ENCODE measurements around the gene REEP6. TPM values are rescaled to one million over a fixed set of nuclear protein-coding genes. Genes with fewer than 3 reads are reported as not detected.

REEP6 gene
- total and polyA plus RNA-seq, 2 of the 8 experiments (the other 6 are each of a cell fraction or from before 2014, with no cell fraction given), result 12.6 to 20.7 TPM

GRCh38 chr19:1471010-1471514 lies 19.9 kb upstream of the REEP6 start:
- WGBS, 2 experiments (ENCODE audit: extremely low coverage in 1 of 2, insufficient coverage in 1 of 2, insufficient read length in 1 of 2, insufficient replicate concordance in 2 of 2, low coverage in 1 of 2, low lambda C conversion rate in 2 of 2, missing lambda C conversion rate in 1 of 2), result 19% methylated on average over 28 of the region's 28 CpGs; no CpG with 5 or more reads in 1 of the 2 experiments
- H4K5ac ChIP-seq (ENCODE audit: insufficient read length, low read depth, low read length), result no peak overlapping the region
- H3K27ac ChIP-seq (ENCODE audit: low read depth, low read length), result no peak overlapping the region
- no peak overlapping the region for H3K14ac ChIP-seq (ENCODE audit: insufficient read length)
- no peak overlapping the region for H4K91ac ChIP-seq (replicated peaks; ENCODE audit: insufficient read length, low read length)
- ChIA-PET POLR2A (ENCODE audit: partially characterized antibody) (interaction anchor here (0.6 to 2.5 kb wide), 14 partner anchors 13 to 375 kb away, joined by 3 to 11 read pairs (median 4); partner anchors contain the start of genes ADAMTSL5 and CIRBP), CTCF (ENCODE audit: partially characterized antibody) (interaction anchor here (0.7 to 1.9 kb wide), 9 partner anchors 8 to 187 kb away, joined by 3 to 10 read pairs (median 4); no protein-coding TSS in a partner anchor)
- H3K18ac ChIP-seq (ENCODE audit: extremely low read depth, low read length), result no peak overlapping the region; the same call in 1 of the 2 replicates
- peaks cover 0 to 3% of the 10 kb centered on the region in 2 experiments; a peak in 1 of 4 replicates for H3K9me3 ChIP-seq (ENCODE audit: insufficient read depth in 2 of 2, low read depth in 1 of 2, low read length in 1 of 2)
- peaks cover 0 to 38% (median 0%) of the 10 kb centered on the region in 4 experiments; a peak in 2 of 8 replicates for H3K36me3 ChIP-seq (ENCODE audit: control insufficient read depth in 2 of 4, insufficient read depth in 4 of 4, low read length in 3 of 4)
- no peaks in the 10 kb centered on the region for H3K79me1 ChIP-seq (ENCODE audit: low read depth, low read length)
- no peak overlapping the region for H2AFZ ChIP-seq (ENCODE audit: low read length)
- no peaks in the 10 kb centered on the region for H3K79me2 ChIP-seq (ENCODE audit: control insufficient read depth in 1 of 2, insufficient read depth in 2 of 2, low read length in 2 of 2)
- peaks cover 53 to 73% (median 70%) of the 10 kb centered on the region in 4 experiments for H3K27me3 ChIP-seq (replicated peaks in 1 of 4; ENCODE audit: control insufficient read depth in 3 of 4, extremely low read depth in 1 of 4, insufficient read depth in 3 of 4, low read length in 3 of 4)
- no peak overlapping the region for H2BK5ac ChIP-seq (ENCODE audit: low read depth, low read length)
- H2BK120ac ChIP-seq (replicated peaks; ENCODE audit: low read depth, low read length), result no peak overlapping the region
- no peak overlapping the region for H2BK15ac ChIP-seq (ENCODE audit: low read length)
- FAIRE-seq (no peak), DNase-seq (ENCODE audit: low read depth in 1 of 2, low spot score in 2 of 2) (peak in 1 of 2 experiments; percentile 82)
- no peak overlapping the region for H2BK12ac ChIP-seq (ENCODE audit: low read depth, low read length)
- H3K4me2 ChIP-seq (ENCODE audit: insufficient read depth in 1 of 2, low read depth in 2 of 2, low read length in 2 of 2), result peak overlapping the region; percentile 86 to 91
- H4K8ac ChIP-seq (ENCODE audit: extremely low read depth, insufficient read depth, low read length), result no peak overlapping the region; the same call in 1 of the 2 replicates
- peaks cover 24 to 55% of the 10 kb centered on the region in 2 experiments for H4K20me1 ChIP-seq (replicated peaks in 1 of 2; ENCODE audit: control insufficient read depth in 1 of 2, insufficient read depth in 2 of 2, low read length in 2 of 2)
- peaks cover 10% of the 10 kb centered on the region; the same call in 1 of the 2 replicates for H3K23me2 ChIP-seq (ENCODE audit: low read depth, low read length)
- H3K4me3 ChIP-seq (ENCODE audit: extremely low read depth in 1 of 4, insufficient read depth in 2 of 4, low read depth in 3 of 4, low read length in 4 of 4), result peak overlapping the region; percentile 29 to 56 (median 36)
- H3K56ac ChIP-seq (replicated peaks; ENCODE audit: insufficient read length, low read depth, low read length), result no peak overlapping the region
- H3K9ac ChIP-seq (replicated peaks in 1 of 4; ENCODE audit: extremely low read depth in 1 of 4, low read depth in 3 of 4, low read length in 3 of 4), result no peak overlapping the region
- peaks cover 0 to 41% (median 21%) of the 10 kb centered on the region in 4 experiments; a peak in 5 of 7 replicates for H3K4me1 ChIP-seq (replicated peaks in 1 of 4; ENCODE audit: control insufficient read depth in 3 of 4, insufficient read depth in 4 of 4, low read length in 3 of 4)
- no peak overlapping the region for H3K4ac ChIP-seq (replicated peaks; ENCODE audit: insufficient read length, low read depth, low read length)
- no peak overlapping the region for H2BK20ac ChIP-seq (ENCODE audit: low read length)
- H2AK5ac ChIP-seq (ENCODE audit: low read depth, low read length), result no peak overlapping the region
- H3K23ac ChIP-seq (ENCODE audit: insufficient read length), result no peak overlapping the region
- TF ChIP-seq SP2 (IDR thresholded peaks at IDR 0.05; ENCODE audit: low read length) (no peak), SIN3A (conservative IDR thresholded peaks at IDR 0.05 in 1 of 2, IDR thresholded peaks at IDR 0.05 in 1 of 2; ENCODE audit: low read depth in 1 of 2, low read length in 2 of 2) (peak in 1 of 2 experiments; percentile 58; a peak in 1 of 4 replicates), ZNF274 (IDR thresholded peaks at IDR 0.05; ENCODE audit: borderline replicate concordance, extremely low read depth, low read length) (no peak), EP300 (IDR thresholded peaks at IDR 0.05; ENCODE audit: borderline replicate concordance in 1 of 2, low read depth in 2 of 2, low read length in 2 of 2) (peak in 1 of 2 experiments; percentile 83; a peak in 1 of 3 replicates), MAFK (IDR thresholded peaks at IDR 0.05; ENCODE audit: low read depth, low read length) (no peak), GTF2F1 (IDR thresholded peaks at IDR 0.05; ENCODE audit: borderline replicate concordance, low read depth, low read length) (no peak), CHD2 (IDR thresholded peaks at IDR 0.05; ENCODE audit: low read length) (no peak), RAD21 (IDR thresholded peaks at IDR 0.05 in 1 of 2, conservative IDR thresholded peaks at IDR 0.05 in 1 of 2; ENCODE audit: low read depth in 2 of 2, low read length in 2 of 2) (no peak), JUND (IDR thresholded peaks at IDR 0.05; ENCODE audit: low read length) (0 out of 2 replicates have a peak, but pooled peaks have one; percentile 33), SUZ12 (IDR thresholded peaks at IDR 0.05; ENCODE audit: low read length) (0 out of 2 replicates have a peak, but pooled peaks have one; percentile 25), CBX5 (IDR thresholded peaks at IDR 0.05; ENCODE audit: low read depth, low read length) (no peak), TCF12 (IDR thresholded peaks at IDR 0.05; ENCODE audit: low read depth, low read length) (no peak)

Data from H1 (cell line).